GM12891 (cell line): Measurements from ENCODE around the gene PRPF39.

ENCODE experiments used
- POLR2AphosphoS5 ChIP-seq: IDR thresholded peaks from 2 replicates; pipeline ENCODE4 v1.6.1; 2011; ENCODE audit warnings: low read depth, low read length, control low read depth
- TAF1 ChIP-seq: IDR thresholded peaks from 2 replicates; pipeline ENCODE4 v1.6.1; 2011; ENCODE audit warnings: low read depth, low read length, control low read depth

DNA sequence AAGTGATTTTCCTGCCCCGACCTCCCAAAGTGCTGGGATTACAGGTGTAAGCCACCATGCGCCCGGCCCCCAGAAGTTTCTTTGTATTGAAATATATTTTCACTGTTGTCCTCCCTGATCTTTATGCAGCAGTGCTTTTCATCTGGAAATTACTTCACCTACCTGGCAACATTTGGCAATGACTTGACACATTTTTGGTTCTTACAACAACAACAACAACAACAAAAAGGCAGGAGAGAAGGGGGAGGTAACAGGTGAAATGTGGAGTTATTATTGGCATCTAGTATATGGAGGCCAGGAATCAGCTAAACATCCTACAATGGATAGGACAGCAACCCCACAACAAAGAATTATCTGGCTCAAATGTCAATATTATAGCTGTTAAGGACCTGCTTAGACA is 65.7 kb downstream of the PRPF39 start:
- TF ChIP-seq POLR2AphosphoS5 (no peak), TAF1 (no peak)
